Stimulated activated naive CD4-positive, alpha-beta T cell treated with Interleukin-2 at 50 U/mL for 16 hours (primary cell): ENCODE results near the gene SH2B2.
"Not testable (repeated sequence)": the region's sequence is repeated elsewhere in the genome, so short reads cannot be mapped to it uniquely, and the experiment has no call there.

Experiments used
- DNase-seq: peaks from one replicate; lab custom pipeline; 2025; lab: John Stamatoyannopoulos, UW

SH2B2 gene

DNA sequence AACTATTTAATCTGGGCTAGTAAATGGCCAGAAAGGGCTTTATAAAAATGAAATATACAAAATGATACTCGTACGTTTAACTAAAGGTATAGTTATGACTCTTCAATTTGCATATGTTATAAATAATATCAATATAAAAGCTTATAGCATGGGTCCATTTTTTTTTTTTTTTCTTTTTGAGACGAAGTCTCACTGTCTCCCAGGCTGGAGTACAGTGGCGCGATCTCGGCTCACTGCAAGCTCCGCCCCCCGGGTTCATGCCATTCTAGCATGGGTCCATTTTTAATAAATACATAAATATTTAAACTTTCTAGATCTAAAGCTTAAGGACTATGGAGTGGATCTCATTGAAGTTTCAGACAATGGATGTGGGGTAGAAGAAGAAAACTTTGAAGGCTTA is 50.3 kb downstream of the SH2B2 start:
- not testable (repeated sequence) for DNase-seq

DNA sequence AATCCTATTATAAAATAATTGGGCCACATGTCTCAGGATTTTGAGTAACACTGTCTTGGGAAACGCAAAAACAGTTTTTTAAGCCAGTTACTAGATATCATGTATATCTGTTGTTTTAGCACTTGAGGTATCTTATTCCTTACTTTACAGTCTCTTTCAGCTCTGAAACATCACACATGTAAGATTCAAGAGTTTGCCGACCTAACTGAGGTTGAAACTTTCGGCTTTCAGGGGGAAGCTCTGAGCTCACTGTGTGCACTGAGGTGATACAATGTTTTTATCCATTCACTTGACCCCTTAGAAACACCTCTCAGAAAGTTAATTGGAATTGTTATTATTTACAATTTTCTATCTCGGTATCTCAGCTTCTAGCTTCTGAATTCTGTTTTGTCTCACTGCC is 50.8 kb downstream of the SH2B2 start:
- DNase-seq, result not testable (repeated sequence)

DNA sequence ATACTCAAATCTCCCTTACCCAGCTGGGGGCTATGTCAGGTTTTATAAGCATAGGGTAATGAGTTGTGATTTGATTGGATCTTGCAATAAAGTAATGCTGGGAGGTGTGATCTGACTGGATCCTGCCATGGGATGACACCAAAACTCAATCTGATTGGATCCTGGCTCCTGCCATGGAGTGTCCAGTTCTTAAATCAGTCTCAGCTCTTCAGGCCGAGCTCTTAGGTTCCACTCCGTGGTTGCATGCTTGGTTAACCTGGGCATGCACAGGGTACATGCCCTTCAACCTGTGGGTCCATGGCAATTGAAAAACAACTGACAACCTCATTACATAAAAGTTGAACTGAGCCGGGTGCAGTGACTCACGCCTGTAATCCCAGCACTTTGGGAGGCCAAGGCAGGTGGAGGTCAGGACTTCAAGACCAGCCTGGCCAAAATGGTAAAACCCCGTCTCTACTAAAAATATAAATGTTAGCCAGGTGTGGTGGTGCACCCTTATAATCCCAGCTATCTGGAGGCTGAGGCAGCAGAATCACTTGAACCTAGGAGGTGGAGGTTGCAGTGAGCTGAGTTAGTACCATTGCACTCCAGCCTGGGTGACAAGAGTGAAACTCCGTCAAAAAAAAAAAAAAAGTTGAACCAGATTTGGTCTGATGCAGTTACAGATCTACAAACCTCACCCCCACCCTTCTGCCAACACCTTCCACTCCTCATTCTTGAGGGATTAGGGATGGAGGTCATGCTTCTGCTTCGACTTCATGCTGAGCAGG is 54.1 kb downstream of the SH2B2 start:
- DNase-seq, result not testable (repeated sequence)

DNA sequence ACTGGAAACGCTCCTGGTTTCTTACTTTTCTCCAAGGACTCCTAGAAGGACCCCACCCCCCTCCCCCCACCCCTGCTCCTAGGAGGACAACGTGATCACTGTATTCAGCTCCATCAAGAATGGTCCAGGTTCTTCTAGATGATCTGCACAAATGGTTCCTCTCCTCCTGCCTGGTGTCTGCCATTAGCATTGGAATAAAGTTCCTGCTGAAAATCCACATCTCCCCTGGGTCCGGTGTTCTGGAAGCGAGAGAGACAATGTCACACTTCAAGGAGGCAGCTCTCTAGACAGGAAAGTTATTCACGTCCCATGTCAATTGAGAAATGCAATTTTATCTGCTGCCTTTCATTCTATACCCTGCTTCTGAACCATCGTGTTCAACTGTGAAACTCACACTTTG is 60.3 kb downstream of the SH2B2 start:
- not testable (repeated sequence) for DNase-seq

DNA sequence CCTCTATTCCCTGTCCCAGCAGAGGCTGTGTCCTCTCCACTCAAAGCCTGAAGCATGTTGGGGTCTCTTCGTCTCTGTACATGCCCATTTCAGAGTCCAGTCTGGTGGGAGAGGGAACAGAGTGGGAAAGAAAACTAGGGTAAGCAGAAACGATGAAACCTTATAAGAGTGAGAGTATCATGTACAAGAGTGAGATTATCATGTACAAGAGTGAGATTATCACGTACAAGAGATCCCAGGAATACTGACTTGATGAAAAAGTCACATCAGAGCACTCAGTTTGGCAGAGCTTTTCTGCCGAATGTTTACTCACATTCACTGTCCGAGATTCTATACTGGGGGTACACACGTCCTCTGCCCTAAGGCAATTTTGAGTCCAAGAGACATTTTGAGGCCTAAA is 69.7 kb downstream of the SH2B2 start, which contains the start of gene SPDYE6:
Gene SPDYE6 (minus strand): TSS at position 101 of the 400 bp plus-strand sequence. CDS start 421 bp downstream, outside the sequence.
- DNase-seq, result not testable (repeated sequence)

DNA sequence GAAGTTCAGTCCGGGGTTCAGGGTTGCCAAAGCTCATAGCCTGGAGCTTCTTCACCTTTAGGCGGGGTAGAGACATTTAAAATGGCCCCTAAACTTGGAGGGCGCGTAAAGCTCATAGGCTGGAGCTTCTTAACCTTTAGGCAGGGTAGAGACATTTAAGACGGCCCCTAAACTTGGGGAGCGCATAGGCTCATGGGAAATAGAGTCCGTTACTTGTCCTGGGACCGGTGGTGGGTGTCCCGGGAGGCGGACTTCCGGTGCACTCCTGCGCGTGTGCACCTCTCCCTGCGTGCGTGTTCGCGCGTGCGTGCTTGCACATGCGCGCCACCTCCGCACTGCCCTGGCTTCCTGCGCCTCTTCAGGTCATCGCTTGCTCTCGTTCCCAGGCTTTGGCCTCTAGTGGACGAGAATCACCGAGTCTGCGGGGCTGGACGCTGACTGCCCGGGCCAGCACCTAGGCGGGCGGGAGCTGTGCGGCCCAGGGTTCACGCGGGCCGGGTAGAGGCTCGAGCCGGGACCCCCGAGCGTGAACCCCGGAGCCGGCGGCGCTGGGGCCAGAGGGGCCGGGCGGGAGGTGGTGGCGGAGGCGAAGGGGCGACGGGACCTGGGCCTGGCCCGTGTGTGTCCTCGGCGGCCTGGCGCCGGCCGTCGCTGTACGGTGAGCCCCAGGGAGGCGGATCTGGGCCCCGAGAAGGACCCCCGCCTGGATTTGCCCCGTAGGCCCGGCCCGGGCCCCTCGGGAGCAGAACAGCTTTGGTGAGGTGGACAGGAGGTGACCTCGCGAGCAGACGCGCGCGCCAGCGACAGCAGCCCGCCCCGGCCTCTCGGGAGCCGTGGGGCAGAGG is 77.1 kb downstream of the SH2B2 start:
- DNase-seq, result peak; percentile 94

DNA sequence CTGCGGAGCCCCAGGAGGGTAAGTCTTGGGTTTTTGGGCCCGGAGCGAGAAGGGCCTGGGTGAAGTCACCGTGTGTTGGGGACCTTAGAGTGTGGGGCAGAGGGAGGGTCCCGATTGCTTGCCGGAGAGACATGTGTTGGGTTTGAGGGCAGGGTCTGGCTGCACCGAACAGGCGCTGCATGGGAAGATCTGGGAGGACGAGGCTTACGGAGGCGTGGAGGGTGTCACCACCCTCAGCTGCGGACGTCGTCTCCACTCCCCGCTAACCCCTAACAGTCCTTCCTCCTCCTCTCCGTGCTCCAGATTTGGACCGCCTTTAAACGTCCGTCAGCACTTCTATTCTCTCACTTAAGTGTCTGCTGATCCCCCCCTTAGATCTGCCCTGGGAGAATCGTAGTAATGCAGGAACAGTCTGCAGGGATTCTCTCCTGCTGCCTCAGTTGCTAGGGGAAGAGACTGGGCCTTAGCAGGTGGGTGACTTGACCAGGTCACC is 77.8 kb downstream of the SH2B2 start:
- not testable (repeated sequence) for DNase-seq

DNA sequence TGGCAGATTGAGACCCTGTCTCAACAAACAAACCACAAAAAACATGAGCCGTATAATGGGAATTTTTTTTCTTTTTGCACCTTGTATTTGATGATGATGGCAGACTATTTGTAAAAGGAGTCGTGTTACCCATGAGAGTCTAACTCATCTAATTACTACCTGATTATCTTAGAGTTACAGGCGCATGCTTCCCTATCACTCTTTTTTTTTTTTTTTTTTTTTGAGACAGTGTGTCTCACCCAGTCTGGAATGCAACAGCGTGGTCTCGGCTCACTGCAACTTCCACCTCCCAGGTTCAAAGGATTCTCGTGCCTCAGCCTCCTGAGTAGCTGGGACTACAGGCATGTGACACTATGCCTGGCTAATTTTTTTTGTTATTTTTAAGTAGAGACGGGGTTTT is 78.7 kb downstream of the SH2B2 start:
- not testable (repeated sequence) for DNase-seq

DNA sequence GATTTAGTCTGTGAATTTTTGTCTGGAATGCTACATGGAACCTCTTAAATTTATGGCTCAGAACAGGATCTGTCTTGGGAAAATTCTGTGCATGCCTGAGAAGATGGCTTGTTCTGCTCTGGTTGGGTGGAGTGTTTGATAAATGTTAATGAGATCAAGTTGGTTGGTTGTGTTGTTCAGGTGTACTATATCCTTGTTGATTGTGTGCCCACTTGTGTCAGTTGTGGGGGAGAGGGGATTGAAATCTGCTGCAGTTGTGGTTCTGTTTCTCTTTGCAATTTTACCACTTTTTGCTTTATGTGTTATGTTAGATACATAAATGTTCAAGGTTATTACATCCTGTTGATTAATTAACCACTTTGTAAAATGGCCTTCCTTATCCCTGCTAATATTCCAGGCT is 83.4 kb downstream of the SH2B2 start:
- not testable (repeated sequence) for DNase-seq
